Prostate gland (tissue), 2 donors: ENCODE data around the gene FBXW10B. TPM values are rescaled to one million over a fixed set of nuclear protein-coding genes. Genes with fewer than 3 reads are reported as not detected.
"Not testable (repeated sequence)": the region's sequence is repeated elsewhere in the genome, so short reads cannot be mapped to it uniquely, and the experiment has no call there.

ENCODE experiments used
- DNase-seq: peaks from one replicate; pipeline ENCODE4 v3.0.0-alpha.2; 2019; ENCODE audit warnings: low spot score
- H3K27ac ChIP-seq, 2 donors: fragments of 200-600 bp; sonication (generic); 2 replicates each; pipeline ENCODE4 v1.5.1; 2017 to 2019
- H3K27me3 ChIP-seq: fragments of 200-600 bp; sonication (generic); replicated peaks from 2 replicates; pipeline ENCODE4 v1.5.1; 2019; ENCODE audit not compliant: insufficient read depth
- H3K36me3 ChIP-seq, 2 donors: fragments of 200-600 bp; sonication (generic); 1 replicate in 1 of 2; 2 replicates in 1 of 2; pipeline versions ENCODE4 v1.5.1 to v1.8.1; 2017 to 2019
- H3K4me1 ChIP-seq: fragments of 200-600 bp; sonication (generic); replicated peaks from 2 replicates; pipeline ENCODE4 v1.5.1; 2019
- H3K4me3 ChIP-seq, 2 donors: fragments of 200-600 bp; sonication (generic); 2 replicates each; pipeline ENCODE4 v1.5.1; 2017 to 2019
- H3K9me3 ChIP-seq: fragments of 200-600 bp; sonication (generic); 2 replicates; pipeline ENCODE4 v1.5.1; 2017
- CTCF ChIP-seq, 4 experiments: fragments of 200-600 bp in 2 of 4; fragments of 450-650 bp in 2 of 4; sonication (generic) in 2 of 4; IDR thresholded peaks; 1 replicate in 3 of 4; 2 replicates in 1 of 4; pipeline ENCODE4 v1.5.1; 2016 to 2019; ENCODE audit warnings: antibody characterized with exemption in 4 of 4, mild to moderate bottlenecking in 2 of 4, moderate library complexity in 2 of 4
- POLR2A ChIP-seq: fragments of 450-650 bp; IDR thresholded peaks from one replicate; pipeline ENCODE4 v1.6.1; 2016; ENCODE audit warnings: antibody characterized with exemption, mild to moderate bottlenecking
- POLR2AphosphoS5 ChIP-seq: sonication (generic); formaldehyde crosslinking; IDR thresholded peaks from one replicate; pipeline ENCODE4 v1.6.1; 2017; ENCODE audit warnings: antibody characterized with exemption
- WGBS: methylation state at CpG from one replicate; pipeline ENCODE4 v1.1.5; 2018; 5-methylcytosine and 5-hydroxymethylcytosine counted together
- intact Hi-C: fragments of 100-400 bp; cut with DNase I; formaldehyde crosslinking; loops from one replicate; pipeline ENCODE4 v1.14.2; 2022
- total RNA-seq, 2 donors: library from RNA; depleted of rRNA; stranded (reverse); fragments of >200 nt; gene quantifications; one replicate each; pipeline ENCODE4 v1.1.0, GENCODE V29; 2016

FBXW10B gene, protein sequence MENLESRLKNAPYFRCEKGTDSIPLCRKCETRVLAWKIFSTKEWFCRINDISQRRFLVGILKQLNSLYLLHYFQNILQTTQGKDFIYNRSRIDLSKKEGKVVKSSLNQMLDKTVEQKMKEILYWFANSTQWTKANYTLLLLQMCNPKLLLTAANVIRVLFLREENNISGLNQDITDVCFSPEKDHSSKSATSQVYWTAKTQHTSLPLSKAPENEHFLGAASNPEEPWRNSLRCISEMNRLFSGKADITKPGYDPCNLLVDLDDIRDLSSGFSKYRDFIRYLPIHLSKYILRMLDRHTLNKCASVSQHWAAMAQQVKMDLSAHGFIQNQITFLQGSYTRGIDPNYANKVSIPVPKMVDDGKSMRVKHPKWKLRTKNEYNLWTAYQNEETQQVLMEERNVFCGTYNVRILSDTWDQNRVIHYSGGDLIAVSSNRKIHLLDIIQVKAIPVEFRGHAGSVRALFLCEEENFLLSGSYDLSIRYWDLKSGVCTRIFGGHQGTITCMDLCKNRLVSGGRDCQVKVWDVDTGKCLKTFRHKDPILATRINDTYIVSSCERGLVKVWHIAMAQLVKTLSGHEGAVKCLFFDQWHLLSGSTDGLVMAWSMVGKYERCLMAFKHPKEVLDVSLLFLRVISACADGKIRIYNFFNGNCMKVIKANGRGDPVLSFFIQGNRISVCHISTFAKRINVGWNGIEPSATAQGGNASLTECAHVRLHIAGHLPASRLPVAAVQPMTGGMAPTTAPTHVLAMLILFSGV
- total RNA-seq = 1 to 10 TPM in 1 of 2 donors, not detected in 1; 5.1 TPM

DNA sequence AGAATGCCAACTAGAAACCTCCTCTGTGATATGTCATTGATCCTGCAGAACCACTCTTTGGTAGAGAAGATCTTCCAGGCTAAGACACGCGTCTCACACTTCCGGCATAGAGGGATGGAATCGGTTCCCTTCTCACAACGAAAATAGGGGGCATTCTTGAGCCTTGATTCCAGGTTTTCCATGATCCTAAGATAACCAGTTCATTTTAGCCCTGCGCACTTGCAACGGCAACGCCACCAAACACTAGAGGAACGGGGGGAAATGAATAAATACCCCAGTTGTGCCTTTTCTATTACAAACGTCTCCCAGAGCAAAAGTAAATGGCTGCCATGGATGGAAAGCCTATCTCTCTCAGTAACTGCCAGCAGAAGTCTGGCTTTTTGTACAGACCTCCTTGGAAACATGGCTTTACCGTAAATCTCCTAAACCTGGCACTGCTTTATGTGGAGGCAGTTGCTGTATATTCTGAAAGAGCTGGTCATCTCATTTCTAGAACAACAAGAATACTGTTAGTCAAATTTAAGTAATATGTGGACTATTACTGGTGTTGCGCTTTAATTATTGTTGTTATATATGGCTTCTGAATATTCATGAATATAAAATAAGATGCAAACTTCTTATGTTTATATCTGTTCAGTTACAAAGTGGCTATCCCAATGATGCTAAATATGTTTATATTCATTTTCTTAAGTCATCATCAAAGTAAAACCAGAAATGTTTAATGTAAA, at the start of gene FBXW10B:
TSS of gene FBXW10B (minus strand) at position 374 of the 728 bp plus-strand sequence. CDS start at position 182, 192 bp downstream.
- WGBS = 31% methylated on average over 11 of the region's 12 CpGs
- DNase-seq, intact Hi-C loops, H3K27me3 ChIP-seq, H3K4me3 ChIP-seq, H3K36me3 ChIP-seq, H3K9me3 ChIP-seq, H3K4me1 ChIP-seq, H3K27ac ChIP-seq: not testable (repeated sequence)

- TF ChIP-seq POLR2A = no peak
- no peak for TF ChIP-seq POLR2AphosphoS5
- no peak for TF ChIP-seq CTCF (IDR thresholded peaks at IDR 0.05)
- no peaks in the 10 kb centered on the region for H3K36me3 ChIP-seq
- H3K27me3 ChIP-seq = no peaks in the 10 kb centered on the region
- no peaks in the 10 kb centered on the region for H3K4me1 ChIP-seq
- H3K9me3 ChIP-seq = no peaks in the 10 kb centered on the region
- no peak overlapping the region for H3K4me3 ChIP-seq
- DNase-seq = no peak
- WGBS = 95% methylated on average over 5 of the region's 5 CpGs
- intact Hi-C loops = no loop called here
- no peak overlapping the region for H3K27ac ChIP-seq
Observed at GRCh38 chr17:15663691-15664090, 44.2 kb upstream of the FBXW10B start.

- WGBS = 87% methylated on average over 6 of the region's 6 CpGs
- Histone ChIP-seq H3K4me1 (no peaks in the 10 kb centered on the region), H3K36me3 (no peaks in the 10 kb centered on the region), H3K9me3 (no peaks in the 10 kb centered on the region), H3K27ac (no peak overlapping the region), H3K4me3 (no peak overlapping the region), H3K27me3 (no peaks in the 10 kb centered on the region)
- no peak for DNase-seq
- intact Hi-C loops = no loop called here
- TF ChIP-seq POLR2A (no peak), CTCF (IDR thresholded peaks at IDR 0.05) (no peak), POLR2AphosphoS5 (no peak)
Observed at GRCh38 chr17:15663176-15663575, 43.7 kb upstream of the FBXW10B start.

- H3K4me1 ChIP-seq = no peaks in the 10 kb centered on the region
- no peak overlapping the region for H3K27ac ChIP-seq
- H3K4me3 ChIP-seq = no peak overlapping the region
- no peaks in the 10 kb centered on the region for H3K9me3 ChIP-seq
- no peak for DNase-seq
- intact Hi-C loops = no loop called here
- WGBS = 82% methylated on average over 3 of the region's 3 CpGs
- no peak for TF ChIP-seq POLR2A
- H3K27me3 ChIP-seq = no peaks in the 10 kb centered on the region
- no peaks in the 10 kb centered on the region for H3K36me3 ChIP-seq
Observed at GRCh38 chr17:15662681-15663080, 43.2 kb upstream of the FBXW10B start.

DNA sequence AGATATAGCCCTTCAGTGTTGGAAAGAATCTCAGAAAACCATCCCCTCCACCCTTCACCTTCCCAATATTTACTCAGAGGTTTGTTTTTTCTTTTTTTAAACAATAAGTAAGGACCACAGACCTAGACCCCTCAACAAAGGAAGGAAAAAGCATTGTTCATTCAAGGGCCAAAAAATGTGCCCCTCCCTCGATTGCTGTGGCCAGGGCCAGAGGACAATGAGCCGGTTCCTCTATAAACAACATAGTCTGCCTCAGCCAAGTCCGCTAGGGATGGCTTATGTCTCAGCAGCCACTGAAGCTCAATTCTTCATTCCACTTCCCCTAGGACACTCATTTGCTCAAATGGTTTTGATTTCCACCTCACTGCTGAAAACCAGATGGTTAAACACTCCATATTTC, 40.6 kb upstream of the FBXW10B start:
- intact Hi-C loops = no loop called here
- DNase-seq = no peak
- H3K9me3 ChIP-seq = no peaks in the 10 kb centered on the region
- H3K27ac ChIP-seq = no peak overlapping the region
- no peaks in the 10 kb centered on the region for H3K36me3 ChIP-seq
- TF ChIP-seq CTCF (IDR thresholded peaks at IDR 0.05) = no peak
- no peak for TF ChIP-seq POLR2A
- no peak for TF ChIP-seq POLR2AphosphoS5
- WGBS = 56% methylated on average over 3 of the region's 3 CpGs
- no peaks in the 10 kb centered on the region for H3K4me1 ChIP-seq
- no peak overlapping the region for H3K4me3 ChIP-seq
- no peaks in the 10 kb centered on the region for H3K27me3 ChIP-seq
